Measurements from ENCODE around the gene RPL7A.
"Not testable (repeated sequence)": the region's sequence is repeated elsewhere in the genome, so short reads cannot be mapped to it uniquely, and the experiment has no call there.

The RPL7A gene

GRCh38 chr9:133327834-133328484 lies 20.1 kb upstream of the RPL7A start:
- no peak for DNase-seq (ENCODE audit: low spot score)

GRCh38 chr9:133329306-133330156 lies 18.5 kb upstream of the RPL7A start:
- peak; percentile 50 for DNase-seq (ENCODE audit: low spot score)

GRCh38 chr9:133331221-133331620 lies 16.8 kb upstream of the RPL7A start:
- no peak for DNase-seq (ENCODE audit: low spot score)

- DNase-seq (ENCODE audit: low spot score) = no peak
Observed at GRCh38 chr9:133331641-133332380, 16.2 kb upstream of the RPL7A start.

GRCh38 chr9:133332381-133332730 lies 15.7 kb upstream of the RPL7A start:
- DNase-seq (ENCODE audit: low spot score) = no peak

- DNase-seq (ENCODE audit: low spot score) = no peak
Observed at GRCh38 chr9:133333011-133333410, 15.0 kb upstream of the RPL7A start.

GRCh38 chr9:133333566-133333965 lies 14.5 kb upstream of the RPL7A start:
- DNase-seq (ENCODE audit: low spot score) = no peak

GRCh38 chr9:133334161-133334560 lies 13.9 kb upstream of the RPL7A start:
- DNase-seq (ENCODE audit: low spot score) = no peak

GRCh38 chr9:133334888-133335287 lies 13.1 kb upstream of the RPL7A start:
- DNase-seq (ENCODE audit: low spot score) = not testable (repeated sequence)

- DNase-seq (ENCODE audit: low spot score) = peak; percentile 92
Observed at GRCh38 chr9:133335924-133336811, 11.8 kb upstream of the RPL7A start, which contains the start of gene SURF6. TSS of gene SURF6 (minus strand) at chr9:133336188. CDS start at chr9:133336132, 56 bp downstream.

- no peak for DNase-seq (ENCODE audit: low spot score)
Observed at GRCh38 chr9:133339641-133340040, 8.4 kb upstream of the RPL7A start.

- no peak for DNase-seq (ENCODE audit: low spot score)
Observed at GRCh38 chr9:133340256-133340655, 7.8 kb upstream of the RPL7A start.

GRCh38 chr9:133340916-133341315 lies 7.1 kb upstream of the RPL7A start:
- DNase-seq (ENCODE audit: low spot score) = no peak

GRCh38 chr9:133341369-133342068 lies 6.5 kb upstream of the RPL7A start:
- no peak for DNase-seq (ENCODE audit: low spot score)

GRCh38 chr9:133342069-133342406 lies 6.0 kb upstream of the RPL7A start:
- no peak for DNase-seq (ENCODE audit: low spot score)

- DNase-seq (ENCODE audit: low spot score) = no peak
Observed at GRCh38 chr9:133342570-133342969, 5.4 kb upstream of the RPL7A start.

GRCh38 chr9:133344071-133344470 lies 3.9 kb upstream of the RPL7A start:
- DNase-seq (ENCODE audit: low spot score) = no peak

- DNase-seq (ENCODE audit: low spot score) = no peak
Observed at GRCh38 chr9:133344979-133345378, 3.0 kb upstream of the RPL7A start.

GRCh38 chr9:133345596-133345995 lies 2.4 kb upstream of the RPL7A start:
- DNase-seq (ENCODE audit: low spot score) = no peak

- DNase-seq (ENCODE audit: low spot score) = no peak
Observed at GRCh38 chr9:133346021-133346785, 1.8 kb upstream of the RPL7A start.

Measured in kidney tubule cell (primary cell).